ENCODE data around the gene CEP112.
A peak's percentile ranks its signal among the peaks of the same experiment; 100 is the strongest.

Gene CEP112

DNA sequence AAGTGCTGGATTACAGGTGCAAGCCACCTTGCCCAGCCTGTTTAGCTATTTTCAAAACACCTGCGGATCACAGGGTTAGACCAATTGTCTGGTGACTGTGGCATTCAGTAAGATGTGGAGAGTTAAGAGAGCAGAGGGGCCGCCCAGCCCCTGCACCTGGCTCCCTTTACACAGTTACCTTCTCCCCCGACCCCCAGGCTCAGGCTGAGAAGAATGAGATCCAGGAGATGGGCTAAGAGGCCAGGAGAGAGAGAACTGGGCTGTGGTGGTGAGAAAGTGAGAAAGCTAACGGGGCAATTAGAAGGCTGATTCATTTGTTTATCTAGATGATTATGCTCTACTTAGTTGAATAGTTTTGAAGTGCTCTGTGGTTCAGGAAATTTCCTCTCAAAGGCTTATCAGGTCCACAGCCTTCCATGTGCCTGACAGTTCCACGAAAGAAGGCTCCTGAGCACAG, 562.7 kb downstream of the CEP112 start:
- DNase-seq (ENCODE audit: low read depth), result no peak
- no peak overlapping the region for H3K4me3 ChIP-seq (ENCODE audit: low read depth, low read length)
- in situ Hi-C loops (cut with HindIII; ENCODE audit: low sequenced_read_pairs), result no loop called here
- TF ChIP-seq, protein P1, sequence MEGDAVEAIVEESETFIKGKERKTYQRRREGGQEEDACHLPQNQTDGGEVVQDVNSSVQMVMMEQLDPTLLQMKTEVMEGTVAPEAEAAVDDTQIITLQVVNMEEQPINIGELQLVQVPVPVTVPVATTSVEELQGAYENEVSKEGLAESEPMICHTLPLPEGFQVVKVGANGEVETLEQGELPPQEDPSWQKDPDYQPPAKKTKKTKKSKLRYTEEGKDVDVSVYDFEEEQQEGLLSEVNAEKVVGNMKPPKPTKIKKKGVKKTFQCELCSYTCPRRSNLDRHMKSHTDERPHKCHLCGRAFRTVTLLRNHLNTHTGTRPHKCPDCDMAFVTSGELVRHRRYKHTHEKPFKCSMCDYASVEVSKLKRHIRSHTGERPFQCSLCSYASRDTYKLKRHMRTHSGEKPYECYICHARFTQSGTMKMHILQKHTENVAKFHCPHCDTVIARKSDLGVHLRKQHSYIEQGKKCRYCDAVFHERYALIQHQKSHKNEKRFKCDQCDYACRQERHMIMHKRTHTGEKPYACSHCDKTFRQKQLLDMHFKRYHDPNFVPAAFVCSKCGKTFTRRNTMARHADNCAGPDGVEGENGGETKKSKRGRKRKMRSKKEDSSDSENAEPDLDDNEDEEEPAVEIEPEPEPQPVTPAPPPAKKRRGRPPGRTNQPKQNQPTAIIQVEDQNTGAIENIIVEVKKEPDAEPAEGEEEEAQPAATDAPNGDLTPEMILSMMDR (IDR thresholded peaks at IDR 0.05; ENCODE audit: low read depth, low read length, missing control alignments), result no peak

- no peak for DNase-seq (ENCODE audit: low read depth)
- TF ChIP-seq, protein P1 (IDR thresholded peaks at IDR 0.05; ENCODE audit: low read depth, low read length, missing control alignments), result no peak
- no peak overlapping the region for H3K4me3 ChIP-seq (ENCODE audit: low read depth, low read length)
- in situ Hi-C loops (cut with HindIII; ENCODE audit: low sequenced_read_pairs), result no loop called here
Observed at GRCh38 chr17:65628644-65629036, 563.3 kb downstream of the CEP112 start.

GRCh38 chr17:65627891-65628643, 563.9 kb downstream of the CEP112 start:
- peak; percentile 22 for DNase-seq (ENCODE audit: low read depth)
- H3K4me3 ChIP-seq (ENCODE audit: low read depth, low read length), result no peak overlapping the region
- in situ Hi-C loops (cut with HindIII; ENCODE audit: low sequenced_read_pairs), result no loop called here
- TF ChIP-seq, protein P1 (IDR thresholded peaks at IDR 0.05; ENCODE audit: low read depth, low read length, missing control alignments), result no peak

- TF ChIP-seq, protein P1 (IDR thresholded peaks at IDR 0.05; ENCODE audit: low read depth, low read length, missing control alignments), result no peak
- in situ Hi-C loops (cut with HindIII; ENCODE audit: low sequenced_read_pairs), result no loop called here
- H3K4me3 ChIP-seq (ENCODE audit: low read depth, low read length), result no peak overlapping the region
- no peak for DNase-seq (ENCODE audit: low read depth)
Observed at GRCh38 chr17:65627108-65627507, 564.8 kb downstream of the CEP112 start.

GRCh38 chr17:65626451-65626850, 565.5 kb downstream of the CEP112 start:
- no peak overlapping the region for H3K4me3 ChIP-seq (ENCODE audit: low read depth, low read length)
- no peak for DNase-seq (ENCODE audit: low read depth)
- in situ Hi-C loops (cut with HindIII; ENCODE audit: low sequenced_read_pairs), result no loop called here
- TF ChIP-seq, protein P1 (IDR thresholded peaks at IDR 0.05; ENCODE audit: low read depth, low read length, missing control alignments), result no peak

GRCh38 chr17:65618516-65618915, 573.4 kb downstream of the CEP112 start:
- no peak for DNase-seq (ENCODE audit: low read depth)
- TF ChIP-seq, protein P1 (IDR thresholded peaks at IDR 0.05; ENCODE audit: low read depth, low read length, missing control alignments), result no peak
- H3K4me3 ChIP-seq (ENCODE audit: low read depth, low read length), result no peak overlapping the region
- in situ Hi-C loops (cut with HindIII; ENCODE audit: low sequenced_read_pairs), result no loop called here

Measured in astrocyte of the cerebellum (primary cell).